Neural progenitor cell (in vitro differentiated cells): ENCODE results near the gene ANKRD28. TPM values are rescaled to one million over a fixed set of nuclear protein-coding genes. Genes with fewer than 3 reads are reported as not detected.
A peak's percentile ranks its signal among the peaks of the same experiment; 100 is the strongest.

Source experiments
- DNase-seq: peaks from one replicate; pipeline ENCODE4 v3.0.0-alpha.2; 2016; ENCODE audit warnings: low spot score
- H2AFZ ChIP-seq: fragments of 200-600 bp; sonication (generic); replicated peaks from 2 replicates; pipeline ENCODE4 v1.6.1; 2016; ENCODE audit warnings: antibody characterized with exemption
- H3F3A ChIP-seq: fragments of 200-600 bp; sonication (generic); 2 replicates; pipeline ENCODE4 v1.6.1; 2016; ENCODE audit warnings: antibody characterized with exemption, low read depth
- H3K27ac ChIP-seq: fragments of 200-600 bp; sonication (generic); 2 replicates; pipeline ENCODE4 v1.5.1; 2016; ENCODE audit warnings: mild to moderate bottlenecking
- H3K27me3 ChIP-seq: fragments of 200-600 bp; sonication (generic); 2 replicates; pipeline ENCODE4 v1.6.1; 2016; ENCODE audit warnings: mild to moderate bottlenecking, moderate library complexity
- H3K36me3 ChIP-seq: fragments of 200-600 bp; sonication (generic); 2 replicates; pipeline ENCODE4 v1.5.1; 2016
- H3K4me1 ChIP-seq: fragments of 200-600 bp; sonication (generic); 2 replicates; pipeline ENCODE4 v1.6.1; 2016; ENCODE audit warnings: mixed run types
- H3K4me2 ChIP-seq: fragments of 200-600 bp; sonication (generic); 2 replicates; pipeline ENCODE4 v1.6.1; 2016
- H3K4me3 ChIP-seq: fragments of 200-600 bp; sonication (generic); 2 replicates; pipeline ENCODE4 v1.5.1; 2016
- H3K79me2 ChIP-seq: fragments of 200-600 bp; sonication (generic); 2 replicates; pipeline ENCODE4 v1.6.1; 2016; ENCODE audit warnings: low read depth
- H3K9ac ChIP-seq: fragments of 200-600 bp; sonication (generic); 2 replicates; pipeline ENCODE4 v1.6.1; 2016
- H3K9me3 ChIP-seq: fragments of 200-600 bp; sonication (generic); 2 replicates; pipeline ENCODE4 v1.5.1; 2016; ENCODE audit warnings: low read depth
- H4K20me1 ChIP-seq: fragments of 200-600 bp; sonication (generic); 2 replicates; pipeline ENCODE4 v1.6.1; 2016; ENCODE audit warnings: low read depth
- H3K27ac Mint-ChIP-seq: 3 replicates; pipeline ENCODE4 v1.8.0; 2021; ENCODE audit warnings: mixed read lengths
- H3K27me3 Mint-ChIP-seq: 2 replicates; pipeline ENCODE4 v1.8.0; 2022; ENCODE audit warnings: low read depth, mild to moderate bottlenecking, inconsistent platforms, moderate library complexity, mixed read lengths; ENCODE audit not compliant: insufficient read depth
- H3K36me3 Mint-ChIP-seq: 3 replicates; pipeline ENCODE4 v1.8.0; 2021; ENCODE audit warnings: mixed read lengths
- H3K4me1 Mint-ChIP-seq: 3 replicates; pipeline ENCODE4 v1.8.0; 2021; ENCODE audit warnings: mixed read lengths
- H3K4me3 Mint-ChIP-seq: 3 replicates; pipeline ENCODE4 v1.8.0; 2021; ENCODE audit warnings: mild to moderate bottlenecking, moderate library complexity, mixed read lengths
- H3K9me3 Mint-ChIP-seq: 3 replicates; pipeline ENCODE4 v1.8.0; 2020; ENCODE audit warnings: mixed read lengths
- EZH2 ChIP-seq: fragments of 200-600 bp; sonication (generic); IDR thresholded peaks from 2 replicates; pipeline ENCODE4 v1.6.1; 2017; ENCODE audit warnings: antibody characterized with exemption, mild to moderate bottlenecking, moderate library complexity
- EZH2phosphoT487 ChIP-seq: fragments of 200-600 bp; sonication (generic); IDR thresholded peaks from 2 replicates; pipeline ENCODE4 v1.6.1; 2017; ENCODE audit warnings: antibody characterized with exemption
- total RNA-seq: library from RNA; depleted of rRNA; stranded (reverse); fragments of >200 nt; gene quantifications from 2 replicates; pipeline ENCODE4 v1.2.3, GENCODE V29; 2015; ENCODE audit warnings: low replicate concordance
- TF ChIP-seq, protein P1 (sequence below): fragments of 200-600 bp; sonication (generic); IDR thresholded peaks from 2 replicates; pipeline ENCODE4 v1.5.1; 2017; ENCODE audit warnings: antibody characterized with exemption, mild to moderate bottlenecking

The ANKRD28 gene
- total RNA-seq, 1 donor from 2014 or later, result 36.4 TPM

DNA sequence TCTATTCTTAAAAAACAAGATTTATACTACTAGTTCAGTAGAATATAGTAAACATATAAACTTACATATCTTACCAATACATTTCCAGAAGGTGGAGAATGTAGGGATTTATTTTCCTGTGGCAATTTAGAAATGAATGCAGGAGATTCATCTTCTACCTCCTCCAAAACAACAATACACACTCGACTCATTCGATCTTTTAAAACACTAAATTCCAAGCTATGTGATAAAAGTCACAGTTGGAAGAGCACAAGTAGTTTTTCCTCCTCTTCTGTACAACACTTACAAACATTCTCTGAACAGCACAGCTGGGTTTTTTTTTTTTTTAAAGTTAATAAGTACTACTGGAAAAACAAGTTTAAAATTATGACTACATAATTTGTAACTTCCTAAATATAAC, 1.4 kb downstream of the ANKRD28 start:
- Histone ChIP-seq H3K4me2 (peak overlapping the region; percentile 79), H3K79me2 (peaks cover 43% of the 10 kb centered on the region), H3K9ac (no peak overlapping the region), H3F3A (peaks cover 16% of the 10 kb centered on the region), H3K27me3 (no peaks in the 10 kb centered on the region), H3K27ac (peak overlapping the region; percentile 85), H3K9me3 (no peaks in the 10 kb centered on the region), H3K4me3 (peak overlapping the region; percentile 43), H4K20me1 (no peaks in the 10 kb centered on the region), H2AFZ (no peak overlapping the region), H3K4me1 (peaks cover 45% of the 10 kb centered on the region), H3K36me3 (no peaks in the 10 kb centered on the region)
- Mint-ChIP-seq H3K27ac (peak overlapping the region; percentile 97), H3K9me3 (peaks cover 11% of the 10 kb centered on the region), H3K4me1 (peaks cover 43% of the 10 kb centered on the region), H3K36me3 (peaks cover 14% of the 10 kb centered on the region), H3K27me3 (no peaks in the 10 kb centered on the region), H3K4me3 (peak overlapping the region; percentile 88)
- no peak for DNase-seq
- TF ChIP-seq EZH2, result no peak
- TF ChIP-seq, protein P1, sequence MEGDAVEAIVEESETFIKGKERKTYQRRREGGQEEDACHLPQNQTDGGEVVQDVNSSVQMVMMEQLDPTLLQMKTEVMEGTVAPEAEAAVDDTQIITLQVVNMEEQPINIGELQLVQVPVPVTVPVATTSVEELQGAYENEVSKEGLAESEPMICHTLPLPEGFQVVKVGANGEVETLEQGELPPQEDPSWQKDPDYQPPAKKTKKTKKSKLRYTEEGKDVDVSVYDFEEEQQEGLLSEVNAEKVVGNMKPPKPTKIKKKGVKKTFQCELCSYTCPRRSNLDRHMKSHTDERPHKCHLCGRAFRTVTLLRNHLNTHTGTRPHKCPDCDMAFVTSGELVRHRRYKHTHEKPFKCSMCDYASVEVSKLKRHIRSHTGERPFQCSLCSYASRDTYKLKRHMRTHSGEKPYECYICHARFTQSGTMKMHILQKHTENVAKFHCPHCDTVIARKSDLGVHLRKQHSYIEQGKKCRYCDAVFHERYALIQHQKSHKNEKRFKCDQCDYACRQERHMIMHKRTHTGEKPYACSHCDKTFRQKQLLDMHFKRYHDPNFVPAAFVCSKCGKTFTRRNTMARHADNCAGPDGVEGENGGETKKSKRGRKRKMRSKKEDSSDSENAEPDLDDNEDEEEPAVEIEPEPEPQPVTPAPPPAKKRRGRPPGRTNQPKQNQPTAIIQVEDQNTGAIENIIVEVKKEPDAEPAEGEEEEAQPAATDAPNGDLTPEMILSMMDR, result no peak

DNA sequence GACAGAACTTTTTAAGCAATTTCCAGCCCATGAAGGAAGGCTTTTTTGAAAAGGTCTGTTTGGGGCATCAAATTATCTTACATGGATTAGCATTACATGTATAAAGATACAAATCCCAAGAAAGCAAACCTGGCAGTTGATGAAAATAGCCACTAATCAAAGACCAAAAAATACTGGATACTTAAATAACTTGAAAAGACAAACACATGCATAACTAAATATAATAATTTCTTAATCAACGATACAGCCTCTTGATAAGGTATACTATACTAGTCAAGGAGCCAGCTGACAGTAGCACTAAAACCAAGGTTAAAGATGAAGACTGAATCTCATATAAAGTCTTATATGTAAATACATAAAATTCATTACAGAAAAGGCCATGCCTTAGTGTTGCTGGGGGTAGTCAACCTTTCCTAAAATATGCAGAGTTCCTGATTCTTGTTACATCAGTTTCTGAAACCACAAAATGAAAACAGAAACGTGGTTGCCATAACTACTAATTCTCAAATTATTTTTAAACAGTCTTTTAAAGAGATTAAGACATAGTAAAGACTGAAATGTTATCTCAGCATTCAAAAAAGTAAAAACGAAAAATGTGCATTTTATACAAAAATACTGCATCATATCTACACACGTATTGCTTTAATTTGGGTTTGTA, 2.0 kb downstream of the ANKRD28 start:
- Mint-ChIP-seq H3K4me1 (peaks cover 43% of the 10 kb centered on the region), H3K27me3 (no peaks in the 10 kb centered on the region), H3K36me3 (peaks cover 19% of the 10 kb centered on the region), H3K9me3 (peaks cover 16% of the 10 kb centered on the region), H3K27ac (peak overlapping the region; percentile 23), H3K4me3 (peak overlapping the region; percentile 88)
- H4K20me1 ChIP-seq, result no peaks in the 10 kb centered on the region
- TF ChIP-seq EZH2phosphoT487 (no peak), EZH2 (no peak)
- TF ChIP-seq, protein P1, result no peak
- DNase-seq, result no peak
- H3K27ac ChIP-seq, result peak overlapping the region; percentile 85
- H3K4me1 ChIP-seq, result peaks cover 45% of the 10 kb centered on the region
- H3K9ac ChIP-seq, result no peak overlapping the region
- H3K36me3 ChIP-seq, result no peaks in the 10 kb centered on the region
- peak overlapping the region; percentile 43 for H3K4me3 ChIP-seq
- H3F3A ChIP-seq, result peaks cover 16% of the 10 kb centered on the region
- H3K9me3 ChIP-seq, result no peaks in the 10 kb centered on the region
- peaks cover 45% of the 10 kb centered on the region for H3K79me2 ChIP-seq
- H3K27me3 ChIP-seq, result no peaks in the 10 kb centered on the region
- H2AFZ ChIP-seq, result no peak overlapping the region
- H3K4me2 ChIP-seq, result peak overlapping the region; percentile 79

DNA sequence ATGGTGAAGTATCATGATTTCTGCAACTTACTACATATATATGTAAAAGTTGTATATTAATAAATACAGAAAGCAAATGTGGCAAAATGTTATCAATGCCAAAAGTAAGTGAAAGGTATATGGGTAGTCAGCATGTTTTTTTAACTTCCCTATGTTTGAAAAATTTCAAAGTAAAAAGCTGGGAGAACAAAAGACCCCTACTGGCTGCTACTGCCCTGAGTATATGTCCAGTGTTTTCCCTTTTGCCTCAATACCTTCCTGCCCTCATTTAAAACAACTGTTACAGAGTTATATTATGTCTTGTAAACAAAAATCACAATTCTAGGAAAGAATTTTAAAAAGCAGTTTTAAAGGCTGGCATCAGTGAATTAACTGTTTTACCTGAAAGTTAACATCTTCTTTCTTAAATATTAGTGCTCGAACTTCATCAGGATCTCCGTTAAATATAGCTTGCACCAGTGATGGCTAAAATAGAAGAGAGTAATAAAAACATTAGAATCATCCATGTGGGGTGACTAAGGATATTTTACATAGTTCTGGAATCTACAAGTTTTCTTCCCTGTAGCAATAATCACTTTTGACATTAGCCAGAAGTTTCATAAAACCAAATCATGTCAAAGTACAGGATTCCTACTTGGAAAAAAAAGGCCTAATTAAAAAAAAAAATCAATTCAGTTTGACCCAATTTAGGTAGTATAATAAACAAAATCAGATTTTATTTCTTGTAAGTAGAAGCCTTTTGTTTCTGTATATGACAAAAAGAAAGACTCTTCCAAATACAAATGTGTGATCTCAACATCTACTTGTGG, 2.7 kb downstream of the ANKRD28 start:
- no peak overlapping the region for H2AFZ ChIP-seq
- H3K36me3 Mint-ChIP-seq, result peaks cover 25% of the 10 kb centered on the region
- no peaks in the 10 kb centered on the region for H3K27me3 Mint-ChIP-seq
- H3K9me3 Mint-ChIP-seq, result peaks cover 20% of the 10 kb centered on the region
- no peaks in the 10 kb centered on the region for H4K20me1 ChIP-seq
- no peaks in the 10 kb centered on the region for H3K9me3 ChIP-seq
- peaks cover 48% of the 10 kb centered on the region for H3K79me2 ChIP-seq
- H3K27me3 ChIP-seq, result no peaks in the 10 kb centered on the region
- peak overlapping the region; percentile 88 for H3K4me3 Mint-ChIP-seq
- H3F3A ChIP-seq, result peaks cover 16% of the 10 kb centered on the region
- H3K27ac Mint-ChIP-seq, result peak overlapping the region; percentile 23
- no peak for DNase-seq
- peak overlapping the region; percentile 43 for H3K4me3 ChIP-seq
- no peak for TF ChIP-seq EZH2
- peaks cover 42% of the 10 kb centered on the region for H3K4me1 ChIP-seq
- H3K9ac ChIP-seq, result no peak overlapping the region
- no peak overlapping the region for H3K27ac ChIP-seq
- H3K4me1 Mint-ChIP-seq, result peaks cover 40% of the 10 kb centered on the region
- H3K4me2 ChIP-seq, result peak overlapping the region; percentile 79
- H3K36me3 ChIP-seq, result no peaks in the 10 kb centered on the region
